ENCODE data around the gene C1QTNF8. TPM values are rescaled to one million over a fixed set of nuclear protein-coding genes. Genes with fewer than 3 reads are reported as not detected.

C1QTNF8 gene
- total RNA-seq, 1 experiment from 2014 or later, result not detected

DNA sequence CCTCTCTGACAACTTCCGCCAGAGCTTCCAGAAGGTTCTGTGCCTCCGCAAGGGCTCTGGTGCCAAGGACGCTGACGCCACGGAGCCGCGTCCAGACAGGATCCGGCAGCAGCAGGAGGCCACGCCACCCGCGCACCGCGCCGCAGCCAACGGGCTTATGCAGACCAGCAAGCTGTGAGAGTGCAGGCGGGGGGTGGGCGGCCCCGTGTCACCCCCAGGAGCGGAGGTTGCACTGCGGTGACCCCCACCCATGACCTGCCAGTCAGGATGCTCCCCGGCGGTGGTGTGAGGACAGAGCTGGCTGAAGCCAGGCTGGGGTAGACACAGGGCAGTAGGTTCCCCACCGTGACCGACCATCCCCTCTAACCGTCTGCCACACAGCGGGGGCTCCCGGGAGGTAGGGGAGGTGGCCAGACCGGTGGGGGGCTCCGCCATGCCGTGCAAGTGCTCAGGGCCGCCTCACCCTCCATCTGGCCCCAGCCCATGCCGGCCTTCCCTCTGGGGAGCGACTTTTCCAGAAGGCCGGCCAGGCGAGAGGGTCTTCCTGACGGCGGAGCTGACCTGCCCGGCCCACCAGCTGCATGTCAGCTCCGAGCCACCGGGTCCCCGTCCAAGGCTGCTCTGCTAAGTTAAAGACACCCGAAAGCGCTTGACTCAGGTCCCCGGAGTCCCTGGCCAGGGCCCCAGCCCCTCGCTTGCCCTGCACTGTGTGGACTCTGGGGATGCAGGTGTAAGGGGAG lies 16.1 kb downstream of the C1QTNF8 start:
- DNase-seq (ENCODE audit: low read depth), result no peak

GRCh38 chr16:1079341-1079740 lies 16.7 kb downstream of the C1QTNF8 start:
- no peak for DNase-seq (ENCODE audit: low read depth)

GRCh38 chr16:1078579-1079021 lies 17.4 kb downstream of the C1QTNF8 start:
- peak; percentile 13 for DNase-seq (ENCODE audit: low read depth)

GRCh38 chr16:1077877-1078578 lies 18.0 kb downstream of the C1QTNF8 start:
- no peak for DNase-seq (ENCODE audit: low read depth)

- DNase-seq (ENCODE audit: low read depth), result no peak
These were observed 19.1 kb downstream of the C1QTNF8 start for GRCh38 chr16:1076801-1077576.

DNA sequence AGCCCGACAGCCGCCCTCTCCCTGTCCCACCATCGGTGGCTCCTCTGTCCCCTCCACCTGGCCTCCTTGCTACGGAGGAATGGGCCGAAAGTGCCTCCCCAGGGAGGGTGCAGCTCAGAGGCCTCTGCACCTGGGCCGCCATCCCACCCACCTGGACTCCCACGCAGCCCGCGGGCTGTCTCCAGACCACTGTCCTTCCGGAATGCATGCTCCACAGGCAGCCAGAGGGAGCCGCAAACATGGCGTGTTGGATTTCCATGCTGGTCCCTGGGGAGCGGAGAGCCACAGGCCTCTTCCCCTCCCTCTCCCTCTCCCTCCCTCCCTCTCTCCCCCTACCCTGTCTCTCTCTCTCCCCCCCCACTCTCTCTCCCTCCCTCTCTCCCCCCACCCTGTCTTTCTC lies 20.5 kb downstream of the C1QTNF8 start:
- DNase-seq (ENCODE audit: low read depth), result no peak

DNA sequence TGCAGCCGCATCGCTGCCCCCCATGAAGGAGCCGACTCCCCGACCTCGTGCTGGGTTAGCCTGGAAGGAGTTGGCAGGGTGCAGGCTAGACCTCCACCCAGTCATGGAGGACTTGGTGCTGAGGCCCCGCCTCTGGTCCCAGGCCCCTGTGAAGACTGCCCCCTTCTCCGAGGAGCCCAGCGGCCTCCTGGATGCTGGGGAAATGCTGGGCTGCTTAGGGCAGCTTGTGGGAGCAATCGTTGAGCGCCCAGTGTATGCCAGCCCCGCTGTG lies 21.7 kb downstream of the C1QTNF8 start:
- DNase-seq (ENCODE audit: low read depth), result no peak

DNA sequence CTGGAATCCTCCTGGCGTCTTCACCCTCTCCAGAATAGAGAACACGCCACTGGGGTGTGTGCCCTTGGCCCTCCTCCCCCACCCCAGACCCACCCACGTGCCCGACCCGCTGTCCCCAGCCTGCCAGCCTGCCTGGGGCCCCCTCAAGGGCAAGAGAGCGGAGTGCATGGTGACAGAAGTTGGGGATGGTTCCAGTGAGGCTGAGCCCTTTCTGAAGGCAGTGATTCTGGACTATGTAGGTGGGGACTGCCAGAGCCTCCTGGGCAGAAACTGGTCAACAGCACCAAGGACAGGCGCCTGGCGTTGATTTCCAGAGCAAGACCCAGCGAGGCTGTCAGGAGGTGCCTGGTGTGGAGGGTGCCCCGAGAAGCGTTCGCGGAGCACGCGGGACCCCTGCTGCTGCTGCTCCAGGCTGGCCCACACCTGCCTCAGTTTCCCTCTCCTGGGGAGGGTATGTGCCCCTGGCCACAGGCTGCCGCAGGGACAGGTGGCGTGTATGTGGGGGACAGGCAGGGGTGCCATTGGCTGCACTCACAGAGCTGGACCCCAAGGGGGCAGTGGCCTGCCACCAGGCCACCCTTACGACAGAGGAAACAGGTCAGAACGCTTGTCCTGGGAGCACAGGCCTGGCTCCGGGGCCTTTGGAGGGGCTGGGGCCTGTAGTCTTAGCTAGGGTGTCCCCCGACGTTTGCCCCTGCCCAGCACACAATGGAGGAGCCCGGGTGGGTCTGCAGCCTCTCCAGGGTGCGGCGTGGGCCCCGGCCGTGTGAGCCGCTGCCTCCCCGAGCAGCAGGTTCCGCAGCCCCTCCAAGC lies 22.3 kb downstream of the C1QTNF8 start:
- no peak for DNase-seq (ENCODE audit: low read depth)

- no peak for DNase-seq (ENCODE audit: low read depth)
These were observed 22.8 kb downstream of the C1QTNF8 start for GRCh38 chr16:1073262-1073558.

DNA sequence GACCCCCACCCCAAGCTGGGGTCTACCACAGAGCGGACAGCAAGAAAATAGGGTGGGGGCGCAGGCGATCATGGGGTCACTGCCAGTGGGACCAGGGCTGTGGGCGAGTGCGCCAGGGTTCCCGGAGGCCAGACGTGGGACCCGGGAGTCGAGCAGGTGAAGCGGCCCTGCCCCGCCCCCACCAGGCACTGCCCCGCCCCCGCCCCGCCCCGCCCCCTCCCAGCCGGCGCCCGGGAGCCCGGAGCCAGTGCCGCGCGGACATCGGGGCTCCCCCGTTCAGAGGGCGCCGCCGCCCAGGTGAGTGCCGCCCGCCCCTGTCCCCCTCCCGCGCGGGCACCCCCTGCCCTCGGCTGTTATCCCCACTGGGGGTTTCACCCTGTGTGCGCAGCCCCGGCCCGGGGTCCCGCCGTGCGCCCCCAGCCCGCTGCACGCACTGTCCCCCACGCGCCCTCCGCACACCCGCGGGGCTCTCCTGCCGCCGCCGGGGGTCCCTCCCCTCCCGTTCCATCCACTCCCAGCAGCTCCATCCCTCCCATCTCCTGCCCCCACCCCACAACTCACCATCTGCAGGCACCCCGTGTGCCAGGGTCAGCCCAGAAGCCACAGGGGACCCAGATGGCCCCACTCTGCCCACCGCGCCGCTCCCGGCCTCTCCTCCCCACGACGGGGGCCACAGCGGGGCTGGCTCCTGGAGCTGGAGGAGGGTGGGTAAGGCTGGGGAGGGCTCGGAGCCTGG lies 23.4 kb downstream of the C1QTNF8 start, which contains the start of gene SSTR5:
Gene SSTR5, plus strand, starts transcription at position 222 of the 736 bp plus-strand sequence. CDS start 6,122 bp downstream, outside the sequence.
- DNase-seq (ENCODE audit: low read depth), result no peak

- DNase-seq (ENCODE audit: low read depth), result no peak
These were observed 24.4 kb downstream of the C1QTNF8 start for GRCh38 chr16:1071561-1072225.

DNA sequence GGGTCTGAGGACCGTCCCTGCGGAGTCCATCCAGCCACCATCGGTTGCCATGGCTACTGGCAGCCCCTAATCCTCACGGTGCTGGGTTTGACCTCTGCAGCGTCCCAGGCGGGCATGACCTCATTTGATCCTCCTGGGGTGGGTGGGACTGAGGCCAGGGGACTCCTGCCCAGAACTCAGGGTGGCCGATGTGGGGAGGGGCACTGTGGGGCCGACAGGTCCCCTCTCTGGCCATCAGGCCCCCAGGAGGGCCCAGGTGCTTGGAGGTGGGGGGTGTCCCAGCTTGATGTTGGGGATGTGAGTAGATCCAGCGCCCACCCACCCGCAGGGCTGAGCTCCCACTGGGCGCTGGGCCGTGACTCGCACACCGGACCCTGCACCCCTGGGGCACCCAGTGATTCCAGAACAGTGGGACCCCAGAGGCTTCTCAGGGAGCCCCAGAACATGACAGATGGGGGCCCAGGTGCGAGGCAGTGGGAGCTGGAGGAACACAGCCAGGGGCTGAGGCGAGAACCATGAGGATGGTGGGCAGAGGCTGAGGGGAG lies 25.1 kb downstream of the C1QTNF8 start:
- DNase-seq (ENCODE audit: low read depth), result no peak

DNA sequence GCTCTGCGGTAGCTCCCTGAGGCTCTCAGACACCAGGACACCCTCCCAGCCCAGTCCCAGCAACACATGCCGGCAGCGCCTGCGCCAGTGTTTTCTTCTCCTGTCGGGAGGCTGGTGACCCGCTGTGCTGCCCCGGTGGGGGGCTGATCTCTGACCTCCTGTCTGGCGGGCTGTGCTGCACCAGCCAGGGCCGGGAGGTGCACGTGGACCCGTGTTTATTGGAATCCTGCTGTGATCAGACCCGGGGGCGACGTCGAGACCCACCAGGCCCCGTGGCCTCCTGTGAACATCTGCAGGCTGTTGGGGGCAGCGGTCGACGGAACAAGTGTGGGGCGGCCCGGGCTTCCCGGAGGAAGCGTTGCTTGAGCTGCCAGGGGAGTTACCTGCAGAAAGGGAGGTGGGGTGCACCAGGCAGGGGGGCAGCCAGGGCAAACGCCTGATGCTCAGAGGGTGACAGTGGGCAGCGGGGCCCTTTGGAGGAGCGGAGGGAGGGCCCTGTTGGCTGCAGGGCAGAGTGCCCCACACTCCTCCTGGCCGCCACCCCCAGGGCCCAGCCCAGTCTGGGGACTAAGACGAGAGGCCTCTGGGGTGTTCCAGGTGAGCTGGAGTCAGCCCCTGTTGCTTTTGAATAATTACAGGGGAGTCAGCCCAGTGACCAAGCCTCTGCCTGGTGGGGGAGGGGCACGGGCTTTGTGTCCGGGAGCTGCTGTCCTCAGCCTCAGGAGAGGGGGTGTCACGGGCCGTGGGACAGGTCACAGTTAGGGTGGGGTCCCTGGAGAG lies 25.8 kb downstream of the C1QTNF8 start:
- DNase-seq (ENCODE audit: low read depth), result no peak

- DNase-seq (ENCODE audit: low read depth), result no peak
These were observed 26.9 kb downstream of the C1QTNF8 start for GRCh38 chr16:1069154-1069553.

- no peak for DNase-seq (ENCODE audit: low read depth)
These were observed 27.6 kb downstream of the C1QTNF8 start for GRCh38 chr16:1068451-1068850.

DNA sequence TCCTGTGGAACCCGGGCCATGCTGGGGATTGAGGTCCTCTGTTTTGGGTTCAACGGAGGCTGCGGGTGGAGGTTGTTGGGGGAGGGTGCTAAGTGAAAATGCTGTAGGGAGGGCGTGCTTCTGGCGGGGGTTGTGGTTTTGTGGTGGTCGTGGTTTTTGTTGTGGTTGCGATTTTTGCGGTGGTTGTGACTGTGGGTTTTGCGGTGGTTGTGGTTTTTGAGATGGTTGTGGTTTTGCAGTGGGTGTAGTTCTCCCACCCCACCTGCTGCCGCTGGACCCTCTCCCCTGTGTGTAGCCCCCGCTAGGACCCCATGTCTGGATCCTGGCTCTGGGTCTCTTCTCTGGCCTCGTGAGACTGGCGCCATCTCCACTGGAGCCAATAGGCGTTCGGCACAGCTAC lies 28.4 kb downstream of the C1QTNF8 start:
- no peak for DNase-seq (ENCODE audit: low read depth)

- DNase-seq (ENCODE audit: low read depth), result no peak
These were observed 29.4 kb downstream of the C1QTNF8 start for GRCh38 chr16:1066584-1067172.

DNA sequence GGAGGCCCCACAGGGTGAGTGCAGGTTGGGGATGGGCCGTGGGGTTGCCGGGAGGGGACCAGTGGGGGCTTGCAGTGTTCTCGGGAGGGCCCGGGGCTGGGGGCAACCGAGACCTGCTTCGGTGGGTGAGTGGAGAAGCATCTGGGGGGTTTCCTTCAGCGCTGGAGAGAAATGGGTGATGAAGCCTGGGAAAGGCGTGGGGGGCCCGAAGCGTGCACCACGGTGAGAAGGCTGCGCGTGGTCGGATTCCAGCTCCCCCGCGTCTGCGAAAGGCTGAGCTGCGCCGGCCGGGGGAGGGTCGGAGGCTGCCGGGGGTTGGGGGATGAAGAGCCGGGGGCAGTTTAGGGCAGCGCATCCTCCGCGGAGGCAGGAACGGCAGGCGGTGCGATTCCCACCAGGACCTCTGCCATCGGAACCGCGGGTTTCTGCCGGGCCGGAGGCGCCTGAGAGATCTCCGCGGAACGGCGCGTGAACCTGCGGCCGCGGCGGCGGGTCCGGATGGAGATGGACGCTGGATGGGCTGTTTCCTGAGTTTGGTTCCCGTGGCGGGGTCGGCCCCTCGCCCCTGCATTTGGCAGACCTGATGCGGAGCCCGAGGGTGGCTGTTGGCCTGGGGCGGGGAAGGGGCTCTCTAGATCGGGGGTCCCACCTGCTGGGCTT lies 30.4 kb downstream of the C1QTNF8 start:
- DNase-seq (ENCODE audit: low read depth), result no peak

All from HT1080 (cell line).